Panc1 (cell line): ENCODE data around the gene SLC25A31. TPM values are rescaled to one million over a fixed set of nuclear protein-coding genes. Genes with fewer than 3 reads are reported as not detected.

ENCODE experiments used
- ATAC-seq: fragments of 200-7000 bp; cut with Tn5 transposase; 2 replicates; pipeline ENCODE4 v1.9.1; 2020; ENCODE audit warnings: mild to moderate bottlenecking, moderate library complexity
- BruUV-seq: library from RNA; stranded (reverse); fragments of 400-500 nt; replicated peaks from 2 replicates; lab custom pipeline; 2021; lab: Mats Ljungman, UMichigan
- CTCF ChIA-PET: fragments of 300-600 bp; sonication (Branson Sonifier 250); formaldehyde crosslinking; loops from one replicate; lab custom pipeline; 2022; ENCODE audit warnings: antibody characterized with exemption; lab: Charles Lee
- POLR2A ChIA-PET: fragments of 300-600 bp; sonication (Branson Sonifier 250); formaldehyde crosslinking; loops from one replicate; lab custom pipeline; 2022; ENCODE audit warnings: antibody characterized with exemption; lab: Charles Lee
- DNase-seq: peaks from one replicate; pipeline ENCODE4 v3.0.0-alpha.2; 2010; ENCODE audit warnings: low read depth, low spot score
- H3K27ac ChIP-seq: 2 replicates; pipeline ENCODE4 v1.5.1; 2011; ENCODE audit warnings: mild to moderate bottlenecking, low read length, inconsistent platforms
- H3K27me3 ChIP-seq: fragments of 200-500 bp; sonication (Bioruptor generic); 2 replicates; pipeline ENCODE4 v1.6.0; 2014; ENCODE audit warnings: low read length, inconsistent platforms; ENCODE audit not compliant: control insufficient read depth, insufficient read depth
- H3K36me3 ChIP-seq: fragments of 200-500 bp; sonication (Bioruptor generic); 2 replicates; pipeline ENCODE4 v1.5.1; 2014; ENCODE audit warnings: inconsistent platforms, mild to moderate bottlenecking, low read length, moderate library complexity; ENCODE audit not compliant: control insufficient read depth, insufficient read depth
- H3K4me1 ChIP-seq: 2 replicates; pipeline ENCODE4 v1.5.1; 2011; ENCODE audit warnings: inconsistent platforms, mild to moderate bottlenecking, low read length, moderate library complexity; ENCODE audit not compliant: control insufficient read depth, insufficient read depth
- H3K4me3 ChIP-seq, 2 experiments: 2 replicates each; pipeline ENCODE4 v1.5.1; 2011 to 2012; ENCODE audit warnings: low read depth in 2 of 2, low read length in 2 of 2, mild to moderate bottlenecking in 2 of 2, inconsistent platforms in 1 of 2, moderate library complexity in 1 of 2
- H3K9me3 ChIP-seq: fragments of 200-500 bp; sonication (Bioruptor generic); 2 replicates; pipeline ENCODE4 v1.5.1; 2014; ENCODE audit warnings: low read depth, mild to moderate bottlenecking, inconsistent platforms, low read length, moderate library complexity; ENCODE audit not compliant: control insufficient read depth, insufficient read depth
- POLR2AphosphoS5 ChIP-seq: IDR thresholded peaks from 2 replicates; pipeline ENCODE4 v1.6.1; 2012; ENCODE audit warnings: mild to moderate bottlenecking, low read depth, low read length, moderate library complexity
- REST ChIP-seq, 2 experiments: IDR thresholded peaks; 2 replicates each; pipeline ENCODE4 v1.6.1; 2011 to 2012; ENCODE audit warnings: low read depth in 2 of 2, control low read depth in 1 of 2, low read length in 1 of 2, mild to moderate bottlenecking in 1 of 2, moderate library complexity in 1 of 2; ENCODE audit not compliant: insufficient read depth in 1 of 2
- SIN3A ChIP-seq: IDR thresholded peaks from 2 replicates; pipeline ENCODE4 v1.6.1; 2012; ENCODE audit warnings: low read depth, mild to moderate bottlenecking, low read length, moderate library complexity, borderline replicate concordance; ENCODE audit not compliant: insufficient read depth
- TCF7L2 ChIP-seq: IDR thresholded peaks from 2 replicates; pipeline ENCODE4 v1.6.1; 2011; ENCODE audit warnings: mild to moderate bottlenecking, low read depth, low read length, inconsistent platforms
- in situ Hi-C: cut with HindIII; loops from 2 replicates; pipeline ENCODE4 v1.10.0; 2016; ENCODE audit warnings: low sequenced_read_pairs, low pct_unique_long_range_greater_than_20kb
- intact Hi-C: fragments of 100-400 bp; cut with micrococcal nuclease; formaldehyde crosslinking; loops from one replicate; pipeline ENCODE4 v1.10.0; 2022; ENCODE audit not compliant: unreplicated experiment
- total RNA-seq: library from RNA; stranded (reverse); gene quantifications from one replicate; pipeline ENCODE4 v1.2.1, GENCODE V29; 2021; ENCODE audit not compliant: unreplicated experiment
- TF ChIP-seq, protein P1 (sequence below): fragments of 450-650 bp; IDR thresholded peaks from 2 replicates; pipeline ENCODE4 v1.5.1; 2017; ENCODE audit warnings: mild to moderate bottlenecking

SLC25A31 gene
- total RNA-seq, 1 experiment from 2014 or later: not detected

DNA sequence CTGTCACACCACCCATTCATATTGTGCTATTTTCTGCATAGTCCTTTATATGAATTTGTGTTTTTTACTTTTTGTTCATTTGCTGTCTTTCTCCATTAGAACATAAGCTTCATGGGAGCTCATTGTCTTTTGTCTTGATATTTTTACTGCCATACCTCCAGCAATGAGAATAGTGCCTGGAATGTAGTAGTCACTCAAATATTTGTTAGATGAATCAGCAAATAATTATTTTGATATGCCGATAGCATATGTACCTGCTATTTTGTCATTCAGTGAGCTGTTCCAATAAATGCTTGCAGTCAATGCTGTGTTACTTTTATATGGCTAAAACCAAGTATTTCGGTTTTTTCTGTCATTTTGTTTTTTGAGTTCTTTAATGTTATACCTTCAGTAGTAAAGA, 43.5 kb upstream of the SLC25A31 start:
- Histone ChIP-seq H3K4me1 (no peaks in the 10 kb centered on the region), H3K4me3 (no peak overlapping the region), H3K36me3 (no peaks in the 10 kb centered on the region), H3K27ac (no peak overlapping the region), H3K27me3 (no peaks in the 10 kb centered on the region), H3K9me3 (no peaks in the 10 kb centered on the region)
- DNase-seq (no peak), ATAC-seq (no peak)
- POLR2A ChIA-PET: no interaction called here
- in situ Hi-C loops (no loop called here), intact Hi-C loops (no loop called here)
- TF ChIP-seq SIN3A (no peak), REST (IDR thresholded peaks at IDR 0.05; ENCODE audit: insufficient read depth in 1 of 2, low read depth in 2 of 2, low read length in 1 of 2) (no peak)
- no TSS peak for BruUV-seq
- CTCF ChIA-PET: no interaction called here

GRCh38 chr4:127687580-127687979, 42.6 kb upstream of the SLC25A31 start:
- Histone ChIP-seq H3K36me3 (no peaks in the 10 kb centered on the region), H3K9me3 (no peaks in the 10 kb centered on the region), H3K4me3 (no peak overlapping the region), H3K27ac (no peak overlapping the region), H3K27me3 (no peaks in the 10 kb centered on the region), H3K4me1 (no peaks in the 10 kb centered on the region)
- ChIA-PET POLR2A (no interaction called here), CTCF (no interaction called here)
- no TSS peak for BruUV-seq
- no peak for ATAC-seq
- TF ChIP-seq POLR2AphosphoS5 (no peak), SIN3A (no peak), REST (IDR thresholded peaks at IDR 0.05; ENCODE audit: insufficient read depth in 1 of 2, low read depth in 2 of 2, low read length in 1 of 2) (no peak), TCF7L2 (no peak)
- TF ChIP-seq, protein P1, sequence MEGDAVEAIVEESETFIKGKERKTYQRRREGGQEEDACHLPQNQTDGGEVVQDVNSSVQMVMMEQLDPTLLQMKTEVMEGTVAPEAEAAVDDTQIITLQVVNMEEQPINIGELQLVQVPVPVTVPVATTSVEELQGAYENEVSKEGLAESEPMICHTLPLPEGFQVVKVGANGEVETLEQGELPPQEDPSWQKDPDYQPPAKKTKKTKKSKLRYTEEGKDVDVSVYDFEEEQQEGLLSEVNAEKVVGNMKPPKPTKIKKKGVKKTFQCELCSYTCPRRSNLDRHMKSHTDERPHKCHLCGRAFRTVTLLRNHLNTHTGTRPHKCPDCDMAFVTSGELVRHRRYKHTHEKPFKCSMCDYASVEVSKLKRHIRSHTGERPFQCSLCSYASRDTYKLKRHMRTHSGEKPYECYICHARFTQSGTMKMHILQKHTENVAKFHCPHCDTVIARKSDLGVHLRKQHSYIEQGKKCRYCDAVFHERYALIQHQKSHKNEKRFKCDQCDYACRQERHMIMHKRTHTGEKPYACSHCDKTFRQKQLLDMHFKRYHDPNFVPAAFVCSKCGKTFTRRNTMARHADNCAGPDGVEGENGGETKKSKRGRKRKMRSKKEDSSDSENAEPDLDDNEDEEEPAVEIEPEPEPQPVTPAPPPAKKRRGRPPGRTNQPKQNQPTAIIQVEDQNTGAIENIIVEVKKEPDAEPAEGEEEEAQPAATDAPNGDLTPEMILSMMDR: no peak
- intact Hi-C loops (no loop called here), in situ Hi-C loops (no loop called here)
- DNase-seq: no peak
